Medulla oblongata (tissue), 1 donor: ENCODE measurements around the gene NBEAL2.

ENCODE experiments used
- DNase-seq: peaks from one replicate; pipeline ENCODE4 v3.0.0-alpha.2; 2015; ENCODE audit errors: extremely low spot score

NBEAL2 gene

GRCh38 chr3:46999516-47000197, 20.2 kb downstream of the NBEAL2 start:
- DNase-seq = no peak

- no peak for DNase-seq
Observed at GRCh38 chr3:47000198-47000815, 20.8 kb downstream of the NBEAL2 start.

- DNase-seq = no peak
Observed at GRCh38 chr3:47000922-47001730, 21.7 kb downstream of the NBEAL2 start.

GRCh38 chr3:47001731-47002170, 22.3 kb downstream of the NBEAL2 start:
- DNase-seq = no peak

GRCh38 chr3:47002171-47003055, 22.9 kb downstream of the NBEAL2 start:
- no peak for DNase-seq

- no peak for DNase-seq
Observed at GRCh38 chr3:47003056-47003410, 23.6 kb downstream of the NBEAL2 start.

GRCh38 chr3:47003461-47004368, 24.2 kb downstream of the NBEAL2 start:
- no peak for DNase-seq

- no peak for DNase-seq
Observed at GRCh38 chr3:47004369-47005211, 25.1 kb downstream of the NBEAL2 start.

- DNase-seq = no peak
Observed at GRCh38 chr3:47005212-47006144, 26.0 kb downstream of the NBEAL2 start.

GRCh38 chr3:47006145-47006651, 26.7 kb downstream of the NBEAL2 start:
- DNase-seq = no peak

- DNase-seq = no peak
Observed at GRCh38 chr3:47007001-47007400, 27.5 kb downstream of the NBEAL2 start.

- no peak for DNase-seq
Observed at GRCh38 chr3:47007482-47008233, 28.2 kb downstream of the NBEAL2 start.

- no peak for DNase-seq
Observed at GRCh38 chr3:47008234-47008796, 28.8 kb downstream of the NBEAL2 start.

GRCh38 chr3:47008851-47009224, 29.4 kb downstream of the NBEAL2 start:
- DNase-seq = no peak

- DNase-seq = peak; percentile 94
Observed at GRCh38 chr3:47009225-47010110, 30.0 kb downstream of the NBEAL2 start.

GRCh38 chr3:47010111-47010712, 30.7 kb downstream of the NBEAL2 start:
- no peak for DNase-seq
